Stimulated activated CD8-positive, alpha-beta memory T cell treated with anti-CD3 and anti-CD28 coated beads, Interleukin-12 subunit alpha, Interleukin-12 subunit beta, amount 100 ng/mL, for 24 hours (primary cell): Measurements from ENCODE around the gene SEMA4B.

Source experiments
- DNase-seq: peaks from one replicate; pipeline ENCODE4 v3.0.0-alpha.2; 2020; ENCODE audit errors: extremely low read depth

SEMA4B gene

DNA sequence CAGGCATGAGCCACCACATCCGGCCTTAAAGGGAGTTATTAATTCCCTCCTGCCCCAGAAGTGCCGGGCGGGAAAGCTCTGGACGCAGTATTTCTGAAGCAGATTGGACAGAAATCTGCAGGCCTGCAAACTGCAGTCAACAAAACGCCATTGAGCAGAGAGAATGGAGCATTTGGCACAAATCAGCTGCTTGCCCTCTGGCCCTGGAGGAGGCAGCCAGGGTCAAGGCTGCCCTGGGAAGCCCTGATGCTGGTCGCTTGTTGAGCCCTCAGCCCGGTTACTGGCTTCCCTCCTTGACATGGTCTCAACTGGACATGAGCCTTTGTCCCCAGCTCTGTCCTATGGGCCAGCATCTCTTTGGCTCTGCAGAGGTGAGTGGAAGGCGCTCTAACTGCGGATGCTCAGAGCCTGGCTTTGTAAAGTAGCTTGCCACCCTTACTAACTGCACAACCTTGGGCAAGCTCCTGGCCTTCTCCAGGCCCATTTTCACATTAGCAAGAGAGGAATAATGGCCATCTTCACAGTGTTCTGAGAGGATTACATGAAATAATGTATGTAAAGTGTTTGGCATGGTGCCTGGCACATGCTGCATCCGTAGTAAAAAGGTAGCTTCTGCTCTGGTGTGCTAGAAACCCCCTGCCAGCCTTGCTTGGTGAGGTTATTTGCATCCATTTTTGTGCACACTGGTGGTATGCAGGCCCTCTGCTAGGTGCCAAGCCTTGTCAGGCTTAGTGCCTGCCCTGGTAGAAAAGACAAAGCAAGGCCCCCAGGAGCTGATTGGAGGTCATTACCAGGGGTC lies 4.1 kb downstream of the SEMA4B start:
- DNase-seq, result no peak

DNA sequence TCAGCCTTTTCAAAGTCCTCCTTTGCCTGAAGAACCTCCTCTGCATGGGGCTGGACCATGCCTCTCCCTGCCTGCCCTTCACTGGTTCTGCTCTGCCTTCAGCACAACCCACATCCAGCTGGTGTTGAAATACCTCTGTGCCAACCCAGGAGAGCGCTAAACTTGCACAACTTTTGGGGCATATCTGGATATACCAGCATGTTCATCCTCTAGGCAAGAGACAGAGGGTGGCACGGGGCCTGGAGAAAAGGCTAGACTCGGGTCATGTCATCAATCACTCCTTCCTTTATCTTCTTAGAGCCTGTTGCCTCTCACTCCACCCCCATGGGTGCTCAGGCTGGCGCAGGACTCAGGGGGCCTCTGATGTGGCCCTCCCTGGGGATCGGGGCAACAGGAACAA lies 4.8 kb downstream of the SEMA4B start:
- no peak for DNase-seq

DNA sequence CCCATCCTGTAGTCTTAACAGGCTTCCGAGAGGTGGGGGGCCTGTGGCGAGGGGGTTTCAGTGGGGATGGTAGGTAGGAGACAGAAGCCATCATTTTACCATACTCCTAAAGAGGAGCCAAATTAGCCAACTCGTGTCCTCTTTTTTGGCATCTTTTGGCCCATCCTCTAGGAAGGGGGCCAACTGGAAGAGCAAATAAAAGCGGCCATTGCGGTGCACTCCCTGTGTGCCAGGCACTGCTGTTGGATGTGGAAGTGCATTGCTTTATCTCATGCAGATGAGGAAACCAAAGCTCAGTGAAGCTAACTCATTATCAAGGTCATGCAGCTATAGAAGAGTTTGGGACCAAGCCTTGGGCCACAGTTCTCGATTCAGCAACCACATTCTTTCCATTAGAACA lies 6.1 kb downstream of the SEMA4B start:
- DNase-seq, result no peak

DNA sequence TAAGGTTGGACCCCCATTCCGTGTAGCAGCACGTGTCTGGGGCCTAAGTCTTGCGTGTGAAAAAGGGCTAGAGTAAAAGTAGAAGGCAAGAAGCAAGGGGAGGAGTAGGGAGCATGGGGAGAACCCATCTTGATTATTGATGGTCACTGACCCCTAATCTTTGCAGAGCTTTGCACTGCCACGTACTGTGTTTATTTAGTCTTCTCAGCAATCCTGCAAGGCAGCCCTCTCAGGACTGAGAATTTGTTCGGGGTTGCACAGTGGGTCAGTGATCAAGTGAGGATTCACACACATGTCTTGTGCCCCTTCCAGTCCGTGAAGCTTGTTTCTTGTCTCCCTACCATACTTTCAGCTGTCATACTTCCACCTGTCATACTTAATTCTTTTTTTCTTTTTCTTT lies 7.2 kb downstream of the SEMA4B start:
- DNase-seq, result no peak

DNA sequence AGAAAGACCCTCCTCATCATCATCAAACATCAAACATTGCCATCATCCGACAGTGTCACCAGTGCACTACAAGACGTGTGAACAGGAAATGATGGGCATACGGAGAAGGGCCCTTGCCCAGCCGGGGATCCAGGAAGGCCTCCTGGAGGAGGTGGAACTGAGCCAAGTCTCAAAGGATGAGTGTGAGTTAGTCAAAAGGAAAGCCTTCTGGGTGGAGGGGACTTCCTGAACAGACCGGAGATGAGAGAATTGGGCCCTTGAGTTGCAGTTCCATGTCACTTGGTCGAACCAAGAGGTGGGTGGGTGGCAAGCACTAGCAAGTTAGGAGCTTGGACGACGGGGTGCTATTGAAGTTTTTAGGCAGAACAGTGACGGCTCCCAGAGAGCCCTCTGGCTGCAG lies 8.5 kb downstream of the SEMA4B start:
- DNase-seq, result no peak

DNA sequence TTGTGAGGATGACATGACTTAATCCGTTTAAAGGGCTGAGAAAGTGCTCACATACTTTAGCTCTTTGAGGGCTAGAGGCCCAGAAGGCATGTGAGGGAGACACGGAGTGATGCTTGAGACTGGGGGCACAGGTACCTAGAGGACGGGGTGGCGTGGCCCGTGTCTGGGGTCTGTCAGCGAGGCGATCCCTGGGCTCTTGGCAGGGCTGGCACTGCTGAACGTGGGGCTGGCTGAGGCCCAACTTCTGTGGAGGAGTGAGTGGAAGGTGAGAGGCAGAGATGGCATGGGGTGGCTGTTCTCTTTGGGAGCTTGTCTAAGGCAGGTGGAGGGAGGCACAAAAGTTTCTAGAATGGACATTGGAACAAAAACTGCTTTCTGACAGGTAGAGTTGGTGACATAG lies 9.5 kb downstream of the SEMA4B start:
- no peak for DNase-seq

DNA sequence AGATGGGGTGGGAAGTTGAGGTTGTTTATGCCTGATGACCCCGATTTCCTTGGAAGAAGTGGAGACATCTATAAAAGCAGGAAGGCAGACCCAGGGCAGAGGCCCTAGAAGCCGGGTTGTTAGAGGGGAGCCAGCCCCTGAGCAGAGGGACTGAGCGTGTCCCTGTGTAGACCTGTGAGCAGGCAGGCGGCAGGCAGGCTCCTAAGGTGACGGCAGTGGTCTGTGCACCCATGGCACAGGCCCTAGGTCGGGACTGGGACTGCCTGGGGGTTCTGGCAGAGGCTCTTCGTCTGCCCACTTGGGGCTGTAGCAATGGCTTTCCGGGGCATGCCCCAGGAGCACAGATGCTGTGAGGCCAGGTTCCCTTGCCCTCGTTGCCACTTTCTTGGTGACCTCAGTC lies 9.9 kb downstream of the SEMA4B start:
- DNase-seq, result no peak

DNA sequence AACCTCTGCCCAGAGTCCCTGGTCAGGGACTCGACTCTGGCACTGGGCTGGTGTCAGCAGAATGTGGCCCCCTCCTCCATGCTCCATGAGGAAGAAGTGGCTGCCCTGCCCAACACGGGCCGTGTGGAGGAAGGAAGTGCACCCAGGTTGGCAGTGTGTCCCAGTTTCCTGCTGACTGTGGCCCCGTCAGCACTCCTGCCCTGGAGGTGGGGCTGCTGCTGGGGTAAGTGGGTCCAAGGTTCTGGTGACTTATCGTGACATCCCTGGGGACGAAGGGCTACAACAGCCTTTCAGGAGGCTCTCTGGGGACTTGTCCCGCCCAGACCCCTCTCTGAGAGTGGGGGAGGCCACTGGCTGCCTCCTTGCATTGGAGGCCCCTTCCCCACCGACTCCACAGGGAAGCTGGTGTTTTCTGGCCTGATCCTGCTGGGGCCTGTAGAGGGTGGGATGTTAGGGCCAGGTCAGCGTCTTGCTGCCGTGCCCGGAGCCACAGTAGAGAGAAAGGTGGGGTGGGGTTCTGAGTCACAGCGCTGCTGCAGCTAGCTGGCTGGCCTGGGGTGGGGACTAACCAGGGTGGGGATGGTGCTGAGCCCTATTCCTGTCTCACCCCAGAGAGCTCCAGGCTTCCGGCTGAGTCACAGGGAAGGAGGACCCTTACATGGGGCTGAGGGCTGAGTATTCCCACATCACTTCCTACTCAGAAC lies 10.5 kb downstream of the SEMA4B start:
- no peak for DNase-seq

DNA sequence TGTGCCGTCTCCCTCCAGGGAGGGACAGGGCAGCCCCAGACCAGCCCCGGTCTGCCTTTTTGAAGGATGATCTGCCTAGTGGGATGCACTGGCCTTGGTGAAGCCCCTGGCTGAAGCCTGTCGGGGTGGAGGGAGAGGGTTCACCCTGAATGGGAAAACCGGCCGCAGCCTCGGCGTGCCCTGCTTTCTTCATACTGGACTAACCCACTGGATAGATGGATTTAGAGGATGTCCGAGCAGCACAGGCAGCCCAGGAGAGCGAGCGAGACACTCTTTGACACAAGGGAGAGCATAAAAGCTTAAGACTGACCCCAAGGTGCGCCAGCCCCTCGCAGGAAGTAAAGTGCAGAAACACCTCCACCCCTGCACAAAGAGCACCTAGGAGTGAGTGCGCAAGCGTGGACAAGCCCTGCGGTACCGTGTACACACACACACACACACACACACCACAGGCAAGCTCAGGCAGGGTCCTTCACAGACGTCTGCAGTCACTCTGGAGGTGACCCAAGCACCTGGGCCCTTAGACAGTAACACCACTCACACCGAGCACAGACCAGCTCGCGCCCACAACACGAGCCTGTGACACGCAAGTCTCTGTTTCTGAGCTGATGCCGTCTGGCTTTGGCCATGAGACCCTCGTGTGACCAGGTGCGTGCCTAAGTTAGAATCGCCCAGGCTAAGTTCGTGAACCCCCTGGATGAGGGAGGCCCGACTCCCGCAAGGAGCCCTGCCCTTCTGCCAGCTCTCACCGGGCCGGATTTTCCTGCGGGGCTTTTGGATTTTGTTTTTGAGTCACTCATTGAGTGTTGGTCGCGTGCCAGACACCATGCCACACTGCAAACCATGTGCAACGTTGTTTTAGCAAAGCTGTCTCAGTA lies 11.3 kb downstream of the SEMA4B start:
- DNase-seq, result no peak

DNA sequence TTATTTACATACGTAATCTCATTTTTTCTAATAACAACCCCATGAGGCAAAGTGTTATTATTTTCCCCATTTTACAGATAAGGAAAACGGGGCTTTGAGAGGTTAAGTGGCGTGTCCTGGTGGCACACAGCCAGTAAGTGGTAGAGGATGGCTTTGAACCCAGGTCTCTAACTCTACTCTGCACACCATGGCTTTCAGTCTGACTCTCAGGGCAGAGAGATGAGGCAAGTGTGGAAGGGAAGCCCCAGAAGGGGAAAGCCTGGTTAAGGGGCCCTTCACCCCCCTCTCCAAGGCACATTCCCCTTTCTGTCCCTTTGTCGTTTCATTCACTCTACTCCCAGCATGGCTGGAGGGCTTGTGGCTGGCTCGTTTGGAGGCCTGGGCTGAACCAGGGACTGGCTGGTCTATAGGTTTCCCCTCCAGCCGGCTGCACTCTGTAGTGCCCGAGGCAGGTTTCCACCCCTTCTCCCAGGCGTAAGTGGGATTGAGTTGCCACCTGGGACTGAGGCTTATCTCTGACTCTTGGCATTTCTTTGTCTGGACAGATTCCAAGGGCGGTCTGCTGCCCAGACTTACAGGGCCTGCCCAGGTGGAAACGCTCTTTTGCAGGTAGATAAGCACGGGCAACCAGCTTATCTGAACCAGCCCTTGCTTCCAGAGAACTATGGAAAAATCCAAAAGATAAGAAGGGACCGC lies 12.1 kb downstream of the SEMA4B start:
- DNase-seq, result no peak

DNA sequence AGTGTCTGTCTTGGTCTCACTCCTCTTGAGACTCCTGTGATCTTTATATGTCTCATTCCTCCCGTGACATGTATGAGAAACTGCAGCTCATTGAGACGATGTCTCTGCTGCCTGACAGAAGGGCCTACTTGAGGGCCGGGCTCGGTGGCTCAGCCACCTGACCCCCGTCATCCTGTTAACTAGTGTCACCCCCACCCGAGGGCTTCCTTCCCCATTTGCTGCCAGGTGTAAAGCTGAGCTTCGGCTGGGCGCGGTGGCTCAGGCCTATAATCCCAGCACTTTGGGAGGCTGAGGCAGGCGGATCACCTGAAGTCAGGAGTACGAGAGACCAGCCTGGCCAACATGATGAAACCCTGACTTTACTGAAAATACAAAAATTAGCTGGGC lies 12.7 kb downstream of the SEMA4B start:
- DNase-seq, result no peak

DNA sequence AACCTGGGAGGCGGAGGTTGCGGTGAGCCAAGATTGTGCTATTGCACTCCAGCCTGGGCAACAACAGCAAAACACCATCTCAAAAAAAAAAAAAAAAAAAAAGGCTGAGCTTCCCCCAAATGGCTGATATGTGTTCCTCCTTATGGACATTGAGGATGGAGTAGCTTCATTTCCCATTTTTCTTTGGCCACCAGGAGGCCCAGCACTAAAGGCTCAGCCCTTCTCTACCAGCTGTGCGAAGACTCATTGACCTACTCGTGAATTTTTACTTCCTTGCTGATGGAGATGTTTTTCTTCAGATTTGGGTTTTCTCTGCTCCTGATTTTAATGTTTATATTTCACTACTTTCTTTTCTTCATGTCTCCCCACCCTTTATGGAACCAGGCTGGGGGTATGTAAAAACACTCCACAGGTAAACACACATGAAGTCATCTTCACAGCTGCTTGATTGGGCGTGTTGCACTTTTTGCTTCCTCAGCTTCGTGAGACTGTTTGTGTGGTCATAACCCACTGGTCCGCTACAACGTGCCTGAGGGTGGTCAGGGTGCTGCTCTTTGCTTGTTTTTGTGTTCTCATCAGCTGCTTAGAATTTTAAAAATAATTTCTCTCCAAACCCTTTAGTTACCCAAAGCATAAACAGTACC lies 13.5 kb downstream of the SEMA4B start:
- DNase-seq, result no peak

DNA sequence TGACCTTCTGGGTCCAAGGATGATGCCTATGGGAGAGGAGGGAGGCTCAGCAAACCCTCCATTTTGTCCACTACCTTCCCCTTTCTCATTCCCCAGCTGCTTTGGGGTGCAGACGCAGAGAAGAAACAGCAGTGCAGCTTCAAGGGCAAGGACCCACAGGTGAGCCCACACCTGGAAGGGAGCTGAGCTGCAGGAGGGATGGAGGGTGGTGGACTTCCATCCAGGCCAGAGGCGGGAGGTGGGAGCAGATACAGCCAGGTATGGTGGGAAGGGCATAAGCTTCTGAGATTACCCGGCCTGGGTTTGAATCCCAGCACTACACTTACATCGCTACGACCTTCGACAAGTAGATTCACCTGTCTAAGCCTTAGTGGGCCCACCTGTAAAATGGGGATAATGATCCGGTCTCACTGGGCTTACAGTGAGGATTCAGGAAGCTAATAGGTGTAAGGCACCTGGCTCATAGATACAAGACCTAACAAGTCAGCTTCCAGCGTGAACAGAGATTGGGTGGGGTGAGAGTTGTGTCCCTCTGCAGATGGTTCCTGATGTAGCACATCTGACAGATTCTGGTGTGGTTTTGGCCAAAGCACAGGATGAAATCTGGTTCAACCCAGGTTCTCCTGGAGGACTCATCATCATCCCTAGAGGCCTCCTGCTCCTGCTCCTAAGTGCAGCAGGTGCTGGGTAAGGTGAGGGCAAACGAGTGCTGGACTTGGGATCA lies 16.7 kb downstream of the SEMA4B start:
- no peak for DNase-seq

DNA sequence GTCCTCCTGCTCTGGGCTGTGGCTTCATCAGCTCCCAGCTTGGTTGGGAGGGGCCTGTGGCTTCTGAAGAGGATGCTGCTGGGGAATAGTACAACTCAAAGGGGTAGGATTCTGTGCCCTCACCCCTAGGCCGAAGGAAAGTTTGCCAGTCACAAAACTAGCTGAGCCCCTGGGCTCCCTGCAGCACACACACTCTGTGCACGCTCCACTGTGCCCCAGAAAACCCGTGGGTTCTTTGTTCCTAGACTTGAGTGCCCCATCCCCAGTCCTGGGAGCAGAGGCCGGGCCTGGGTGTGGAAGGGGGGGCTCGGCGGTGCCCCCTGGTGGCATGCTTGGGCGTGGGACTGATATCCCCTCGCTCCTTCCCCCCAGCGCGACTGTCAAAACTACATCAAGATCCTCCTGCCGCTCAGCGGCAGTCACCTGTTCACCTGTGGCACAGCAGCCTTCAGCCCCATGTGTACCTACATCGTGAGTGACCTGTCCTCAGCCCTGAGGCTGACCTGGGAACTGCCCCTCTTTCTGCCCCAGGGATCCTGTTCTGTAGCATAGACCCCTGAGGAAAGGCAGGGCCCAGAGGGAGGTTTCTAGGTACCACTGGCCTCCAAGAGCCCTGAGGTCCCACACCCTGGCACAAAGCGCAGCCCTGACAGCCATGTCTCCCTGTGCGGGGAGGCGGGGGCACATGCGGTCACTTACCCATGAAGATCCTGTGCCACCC lies 18.5 kb downstream of the SEMA4B start:
- no peak for DNase-seq

DNA sequence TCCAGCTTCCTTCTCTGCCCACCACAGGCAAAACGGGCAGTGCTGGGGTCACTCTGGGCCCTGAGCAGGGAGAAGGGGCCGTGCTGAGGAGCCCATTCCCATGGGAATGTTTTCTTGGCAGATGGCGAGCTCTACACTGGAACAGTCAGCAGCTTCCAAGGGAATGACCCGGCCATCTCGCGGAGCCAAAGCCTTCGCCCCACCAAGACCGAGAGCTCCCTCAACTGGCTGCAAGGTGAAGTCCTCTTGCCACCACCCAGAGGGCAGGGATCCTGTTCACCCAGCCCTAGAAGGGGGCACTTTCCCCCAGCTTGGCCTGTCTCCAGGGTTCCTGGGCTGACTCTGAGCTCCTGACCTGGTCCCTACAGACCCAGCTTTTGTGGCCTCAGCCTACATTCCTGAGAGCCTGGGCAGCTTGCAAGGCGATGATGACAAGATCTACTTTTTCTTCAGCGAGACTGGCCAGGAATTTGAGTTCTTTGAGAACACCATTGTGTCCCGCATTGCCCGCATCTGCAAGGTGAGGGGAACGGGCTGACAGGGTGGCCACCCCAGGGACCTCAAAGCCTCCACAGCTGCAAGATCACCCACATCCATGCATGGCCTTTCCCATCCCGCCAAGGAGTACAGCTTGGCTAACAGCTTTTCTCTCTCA lies 20.2 kb downstream of the SEMA4B start:
- DNase-seq, result no peak

DNA sequence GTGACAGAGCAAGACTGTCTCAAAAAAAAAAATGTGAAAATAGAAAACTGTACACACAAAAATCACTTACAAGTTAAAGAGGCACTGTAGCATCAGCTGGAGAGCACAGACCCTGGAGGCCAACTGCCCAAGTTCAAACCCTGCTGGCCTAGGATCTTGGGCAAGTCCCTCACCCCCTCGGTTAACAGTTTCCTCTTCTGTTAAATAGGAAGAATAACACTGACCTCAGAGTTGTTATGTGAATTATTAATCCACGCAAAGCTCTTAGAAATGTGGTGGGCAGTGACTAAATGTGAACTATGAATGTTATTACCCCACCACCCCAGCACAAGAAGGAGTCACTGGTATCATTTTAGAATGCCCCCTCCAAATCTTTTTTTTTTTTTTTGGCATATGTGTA lies 21.4 kb downstream of the SEMA4B start:
- no peak for DNase-seq

DNA sequence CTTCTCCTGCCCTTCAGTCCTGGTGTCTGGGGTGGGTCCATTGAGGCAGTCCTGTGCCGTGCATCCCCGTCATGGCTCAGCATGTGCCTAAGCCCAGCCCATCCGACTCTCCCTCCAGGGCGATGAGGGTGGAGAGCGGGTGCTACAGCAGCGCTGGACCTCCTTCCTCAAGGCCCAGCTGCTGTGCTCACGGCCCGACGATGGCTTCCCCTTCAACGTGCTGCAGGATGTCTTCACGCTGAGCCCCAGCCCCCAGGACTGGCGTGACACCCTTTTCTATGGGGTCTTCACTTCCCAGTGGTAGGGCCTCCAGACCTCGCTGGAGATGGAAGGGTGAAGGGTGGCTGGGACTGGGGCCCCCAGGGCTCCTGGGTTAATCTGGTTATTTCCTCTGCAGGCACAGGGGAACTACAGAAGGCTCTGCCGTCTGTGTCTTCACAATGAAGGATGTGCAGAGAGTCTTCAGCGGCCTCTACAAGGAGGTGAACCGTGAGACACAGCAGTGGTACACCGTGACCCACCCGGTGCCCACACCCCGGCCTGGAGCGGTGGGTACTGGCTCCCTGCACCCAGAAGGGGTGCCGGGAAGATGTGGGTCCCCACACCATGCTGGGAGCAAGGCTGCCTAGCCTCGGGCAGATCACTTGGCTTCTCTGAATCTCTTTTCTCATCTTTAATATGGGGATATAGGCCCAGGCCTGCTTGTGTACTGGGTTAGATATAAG lies 22.5 kb downstream of the SEMA4B start:
- no peak for DNase-seq

DNA sequence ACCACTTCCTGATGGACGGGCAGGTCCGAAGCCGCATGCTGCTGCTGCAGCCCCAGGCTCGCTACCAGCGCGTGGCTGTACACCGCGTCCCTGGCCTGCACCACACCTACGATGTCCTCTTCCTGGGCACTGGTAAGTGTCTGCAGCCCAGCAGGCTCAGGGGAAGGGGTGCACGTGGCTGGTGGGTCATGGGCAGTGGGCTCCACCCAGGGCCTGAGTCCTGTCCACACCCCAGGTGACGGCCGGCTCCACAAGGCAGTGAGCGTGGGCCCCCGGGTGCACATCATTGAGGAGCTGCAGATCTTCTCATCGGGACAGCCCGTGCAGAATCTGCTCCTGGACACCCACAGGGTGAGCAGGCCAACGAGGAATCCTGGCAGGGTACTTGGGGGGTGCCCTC lies 23.9 kb downstream of the SEMA4B start:
- no peak for DNase-seq
